22Rv1 (cell line): Measurements from ENCODE around the gene NKD1.

ENCODE experiments used
- CTCF ChIP-seq: fragments of 450-650 bp; IDR thresholded peaks from 2 replicates; pipeline ENCODE4 v1.5.1; 2017; ENCODE audit warnings: mild to moderate bottlenecking
- ZFX ChIP-seq: fragments of 450-650 bp; IDR thresholded peaks from 2 replicates; pipeline ENCODE4 v1.6.1; 2017; ENCODE audit warnings: antibody characterized with exemption, borderline replicate concordance

GRCh38 chr16:50642349-50642748, 94.2 kb downstream of the NKD1 start:
- TF ChIP-seq CTCF (no peak), ZFX (no peak)
